ENCODE measurements around the gene GP1BB.

DNA sequence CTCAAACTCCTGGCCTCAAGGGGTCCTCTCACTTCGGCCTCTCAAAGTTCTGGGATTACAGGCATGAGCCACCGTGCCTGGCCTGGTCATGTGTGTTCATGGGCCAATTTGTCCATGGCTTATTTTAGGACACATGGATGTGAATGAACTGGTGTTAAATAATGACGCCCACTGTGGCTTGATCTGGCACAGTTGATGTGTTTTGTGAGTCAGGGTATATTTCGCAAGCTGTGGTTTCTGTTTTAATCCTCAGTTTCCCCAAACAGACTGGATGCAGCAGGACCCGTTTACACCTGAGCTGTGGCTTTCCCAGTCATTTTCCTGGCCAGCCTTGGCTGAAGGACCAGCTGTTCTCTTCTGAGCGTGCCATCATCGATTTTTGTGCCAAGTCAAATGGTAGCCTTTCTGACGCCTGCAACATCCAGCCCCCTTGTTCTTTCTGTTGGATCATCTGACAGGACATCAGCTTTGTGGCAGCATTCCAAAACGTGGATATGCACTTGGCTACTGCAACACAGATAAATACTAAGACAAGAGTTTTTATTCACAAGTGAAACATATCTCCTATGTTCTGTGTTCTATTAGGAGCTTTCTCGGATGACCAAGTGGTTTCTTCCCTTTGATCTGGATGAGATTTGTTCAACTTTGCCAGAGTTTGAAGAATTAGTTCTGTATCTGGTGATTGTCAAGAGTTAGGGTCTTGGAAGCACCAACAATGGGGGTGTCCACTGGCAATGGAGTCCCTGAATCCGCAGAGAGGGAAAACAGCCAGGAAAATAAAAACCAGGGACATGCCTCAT lies 49.0 kb upstream of the GP1BB start:
- TF ChIP-seq, protein P1, sequence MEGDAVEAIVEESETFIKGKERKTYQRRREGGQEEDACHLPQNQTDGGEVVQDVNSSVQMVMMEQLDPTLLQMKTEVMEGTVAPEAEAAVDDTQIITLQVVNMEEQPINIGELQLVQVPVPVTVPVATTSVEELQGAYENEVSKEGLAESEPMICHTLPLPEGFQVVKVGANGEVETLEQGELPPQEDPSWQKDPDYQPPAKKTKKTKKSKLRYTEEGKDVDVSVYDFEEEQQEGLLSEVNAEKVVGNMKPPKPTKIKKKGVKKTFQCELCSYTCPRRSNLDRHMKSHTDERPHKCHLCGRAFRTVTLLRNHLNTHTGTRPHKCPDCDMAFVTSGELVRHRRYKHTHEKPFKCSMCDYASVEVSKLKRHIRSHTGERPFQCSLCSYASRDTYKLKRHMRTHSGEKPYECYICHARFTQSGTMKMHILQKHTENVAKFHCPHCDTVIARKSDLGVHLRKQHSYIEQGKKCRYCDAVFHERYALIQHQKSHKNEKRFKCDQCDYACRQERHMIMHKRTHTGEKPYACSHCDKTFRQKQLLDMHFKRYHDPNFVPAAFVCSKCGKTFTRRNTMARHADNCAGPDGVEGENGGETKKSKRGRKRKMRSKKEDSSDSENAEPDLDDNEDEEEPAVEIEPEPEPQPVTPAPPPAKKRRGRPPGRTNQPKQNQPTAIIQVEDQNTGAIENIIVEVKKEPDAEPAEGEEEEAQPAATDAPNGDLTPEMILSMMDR (IDR thresholded peaks at IDR 0.05 in 4 of 5, conservative IDR thresholded peaks at IDR 0.05 in 1 of 5) = no peak
- TF ChIP-seq POLR2A (IDR thresholded peaks at IDR 0.05) = no peak
